Cortex of kidney (tissue), 1 donor: ENCODE measurements around the gene MAGEA9B.
"Not testable (repeated sequence)": the region's sequence is repeated elsewhere in the genome, so short reads cannot be mapped to it uniquely, and the experiment has no call there.

ENCODE experiments used
- DNase-seq: peaks from one replicate; lab custom pipeline; 2025; lab: John Stamatoyannopoulos, UW

Gene MAGEA9B

GRCh38 chrX:149534926-149535602 is 52.2 kb downstream of the MAGEA9B start:
- DNase-seq = not testable (repeated sequence)

GRCh38 chrX:149533999-149534398 is 53.3 kb downstream of the MAGEA9B start:
- DNase-seq = not testable (repeated sequence)

DNA sequence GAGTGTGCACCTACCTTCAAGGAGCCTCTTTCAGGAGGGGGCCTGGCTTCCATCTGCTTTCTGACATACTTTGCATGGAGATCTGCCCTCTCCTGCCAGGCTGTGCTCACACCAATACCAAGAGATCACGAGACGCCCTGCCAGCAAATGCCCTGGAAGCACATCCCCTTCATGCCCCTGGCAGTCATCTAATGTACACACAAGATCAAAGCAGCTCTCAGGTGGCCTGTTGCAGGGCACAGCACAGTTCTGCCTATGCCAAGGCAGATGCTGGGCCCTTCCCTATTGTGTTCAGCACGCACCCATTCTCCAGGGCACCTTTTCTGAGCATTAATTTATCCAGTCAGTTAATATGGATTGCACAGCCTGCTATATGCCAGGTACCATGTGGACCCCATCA is 54.4 kb downstream of the MAGEA9B start:
- not testable (repeated sequence) for DNase-seq
